ENCODE data around the gene RAB7A. TPM values are rescaled to one million over a fixed set of nuclear protein-coding genes. Genes with fewer than 3 reads are reported as not detected.

The RAB7A gene
- total RNA-seq, 1 experiment from 2014 or later, result 155 TPM

DNA sequence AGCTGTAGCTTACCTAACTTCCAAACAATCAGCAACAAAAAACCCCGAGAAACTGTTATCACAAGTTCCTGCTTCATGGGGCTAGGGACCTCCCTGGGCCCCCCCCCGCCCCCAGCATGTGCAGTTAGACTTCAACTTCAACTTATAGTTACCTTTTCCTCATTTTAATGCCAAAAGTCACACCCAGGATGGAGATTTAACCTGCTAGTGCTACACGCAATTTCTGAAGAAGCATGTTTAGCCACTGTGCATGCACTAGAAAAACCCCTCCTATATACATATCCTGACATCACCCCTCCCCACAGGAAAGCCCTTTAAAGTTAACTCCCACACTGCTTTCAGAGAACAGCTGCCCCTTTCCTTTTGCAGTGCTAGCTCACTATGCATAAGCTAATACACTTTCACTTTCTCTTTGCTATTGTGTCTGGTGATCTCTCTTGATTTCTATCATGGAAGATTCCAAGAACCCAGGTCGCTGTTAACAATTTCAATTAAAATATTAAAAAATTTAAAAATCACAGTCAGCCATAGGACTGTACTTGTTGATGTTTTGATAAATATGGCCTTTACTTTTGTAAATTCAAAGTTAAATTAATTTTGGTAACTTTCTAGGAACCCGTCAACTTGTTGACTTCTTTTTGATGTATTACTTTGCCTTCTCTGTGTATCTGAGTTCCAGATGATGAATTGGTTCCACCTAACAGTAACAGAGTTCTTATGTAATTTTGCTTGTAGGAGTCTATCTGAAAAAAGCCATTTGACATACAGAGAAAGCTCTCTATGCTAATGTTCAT is 78.2 kb downstream of the RAB7A start:
- Histone ChIP-seq H2BK20ac (ENCODE audit: low read depth, low read length, poor library complexity, severe bottlenecking) (no peak overlapping the region), H3K27ac (ENCODE audit: insufficient read length, low read depth, low read length) (no peak overlapping the region), H3K9ac (ENCODE audit: extremely low read depth, insufficient read length, low read length) (no peak overlapping the region), H3K23ac (ENCODE audit: insufficient read length, low read depth, low read length) (no peak overlapping the region), H3K18ac (ENCODE audit: insufficient read length, low read depth, low read length) (no peak overlapping the region), H3K79me1 (ENCODE audit: insufficient read depth, low read depth, low read length, poor library complexity, severe bottlenecking) (peaks cover 2% of the 10 kb centered on the region), H2BK120ac (ENCODE audit: low read depth, low read length, poor library complexity, severe bottlenecking) (no peak overlapping the region), H4K91ac (ENCODE audit: insufficient read length, low read depth, low read length) (no peak overlapping the region), H4K20me1 (ENCODE audit: control insufficient read depth, insufficient read depth, insufficient read length) (no peaks in the 10 kb centered on the region), H3K27me3 (ENCODE audit: insufficient read depth, low read length) (no peaks in the 10 kb centered on the region), H2AK5ac (ENCODE audit: insufficient read length, low read length) (no peak overlapping the region), H4K8ac (replicated peaks; ENCODE audit: insufficient read length, low read depth, low read length) (no peak overlapping the region), H3K4me1 (ENCODE audit: insufficient read depth, low read length) (no peaks in the 10 kb centered on the region), H3K4ac (ENCODE audit: low read depth, low read length) (no peak overlapping the region), H3K14ac (ENCODE audit: insufficient read depth, low read length) (no peak overlapping the region), H2BK15ac (ENCODE audit: low read depth, low read length) (no peak overlapping the region), H3K4me2 (ENCODE audit: insufficient read depth, insufficient read length, low read length) (no peak overlapping the region), H2BK5ac (ENCODE audit: insufficient read length, low read length) (no peak overlapping the region), H2BK12ac (ENCODE audit: insufficient read length, low read depth, low read length) (no peak overlapping the region), H3K9me3 (ENCODE audit: control insufficient read depth, low read depth, low read length) (no peaks in the 10 kb centered on the region), H3K56ac (ENCODE audit: insufficient read length, low read depth, low read length) (no peak overlapping the region), H3K23me2 (ENCODE audit: insufficient read length, low read depth, low read length, poor library complexity, severe bottlenecking) (no peaks in the 10 kb centered on the region), H4K5ac (ENCODE audit: insufficient read length, low read depth, low read length) (no peak overlapping the region), H3T11ph (ENCODE audit: low read length) (no peak overlapping the region), H2AFZ (ENCODE audit: low read length) (no peak overlapping the region), H3K79me2 (ENCODE audit: insufficient read depth, low read length) (no peaks in the 10 kb centered on the region)
- Mint-ChIP-seq H3K36me3 (ENCODE audit: insufficient read depth in 1 of 3, low read depth in 3 of 3) (peaks cover 32 to 67% (median 55%) of the 10 kb centered on the region in 3 experiments; a peak in 6 of 7 replicates), H3K9me3 (no peaks in the 10 kb centered on the region), H3K27me3 (ENCODE audit: low read depth) (no peaks in the 10 kb centered on the region), H3K27ac (peak overlapping the region in 2 of 3 experiments; percentile 29 to 88; a peak in 4 of 7 replicates), H3K4me3 (peak overlapping the region in 1 of 2 experiments; percentile 4; a peak in 1 of 5 replicates), H3K4me1 (peaks cover 13 to 20% of the 10 kb centered on the region in 2 experiments)
- no peak for DNase-seq
- WGBS (ENCODE audit: extremely low coverage, insufficient read length, low lambda C conversion rate), result no CpG with 5 or more reads among the region's 5 CpGs
- TF ChIP-seq, protein P1, sequence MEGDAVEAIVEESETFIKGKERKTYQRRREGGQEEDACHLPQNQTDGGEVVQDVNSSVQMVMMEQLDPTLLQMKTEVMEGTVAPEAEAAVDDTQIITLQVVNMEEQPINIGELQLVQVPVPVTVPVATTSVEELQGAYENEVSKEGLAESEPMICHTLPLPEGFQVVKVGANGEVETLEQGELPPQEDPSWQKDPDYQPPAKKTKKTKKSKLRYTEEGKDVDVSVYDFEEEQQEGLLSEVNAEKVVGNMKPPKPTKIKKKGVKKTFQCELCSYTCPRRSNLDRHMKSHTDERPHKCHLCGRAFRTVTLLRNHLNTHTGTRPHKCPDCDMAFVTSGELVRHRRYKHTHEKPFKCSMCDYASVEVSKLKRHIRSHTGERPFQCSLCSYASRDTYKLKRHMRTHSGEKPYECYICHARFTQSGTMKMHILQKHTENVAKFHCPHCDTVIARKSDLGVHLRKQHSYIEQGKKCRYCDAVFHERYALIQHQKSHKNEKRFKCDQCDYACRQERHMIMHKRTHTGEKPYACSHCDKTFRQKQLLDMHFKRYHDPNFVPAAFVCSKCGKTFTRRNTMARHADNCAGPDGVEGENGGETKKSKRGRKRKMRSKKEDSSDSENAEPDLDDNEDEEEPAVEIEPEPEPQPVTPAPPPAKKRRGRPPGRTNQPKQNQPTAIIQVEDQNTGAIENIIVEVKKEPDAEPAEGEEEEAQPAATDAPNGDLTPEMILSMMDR (conservative IDR thresholded peaks at IDR 0.05), result no peak

Data from H9 (cell line).